HG03064 (cell line): ENCODE measurements around the gene MEOX1.
"Not testable (repeated sequence)": the region's sequence is repeated elsewhere in the genome, so short reads cannot be mapped to it uniquely, and the experiment has no call there.

Source experiments
- ATAC-seq: cut with Tn5 transposase; IDR thresholded peaks from one replicate; pipeline ENCODE4 v1.9.1; 2021; ENCODE audit warnings: low read depth; ENCODE audit not compliant: unreplicated experiment

Gene MEOX1

DNA sequence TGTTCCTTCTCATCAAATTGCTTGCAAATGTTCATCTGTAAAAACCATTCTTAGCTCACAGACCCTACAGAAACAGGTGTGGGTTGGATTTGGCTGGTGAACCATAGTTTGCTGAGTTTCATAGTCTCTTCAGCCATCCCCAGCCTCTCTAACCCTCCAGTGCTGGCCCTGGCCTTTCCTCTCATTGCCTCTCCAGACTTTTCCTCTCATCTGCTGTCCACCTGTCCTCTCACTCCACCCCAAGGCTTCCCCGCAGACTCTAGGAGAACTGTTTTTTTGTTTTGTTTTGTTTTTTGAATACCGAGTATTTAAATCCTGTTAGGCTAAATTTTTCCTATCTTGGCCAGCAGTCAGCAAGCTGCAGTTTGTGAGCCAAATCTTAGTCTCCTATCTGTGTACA lies 41.1 kb downstream of the MEOX1 start:
- ATAC-seq: no peak

DNA sequence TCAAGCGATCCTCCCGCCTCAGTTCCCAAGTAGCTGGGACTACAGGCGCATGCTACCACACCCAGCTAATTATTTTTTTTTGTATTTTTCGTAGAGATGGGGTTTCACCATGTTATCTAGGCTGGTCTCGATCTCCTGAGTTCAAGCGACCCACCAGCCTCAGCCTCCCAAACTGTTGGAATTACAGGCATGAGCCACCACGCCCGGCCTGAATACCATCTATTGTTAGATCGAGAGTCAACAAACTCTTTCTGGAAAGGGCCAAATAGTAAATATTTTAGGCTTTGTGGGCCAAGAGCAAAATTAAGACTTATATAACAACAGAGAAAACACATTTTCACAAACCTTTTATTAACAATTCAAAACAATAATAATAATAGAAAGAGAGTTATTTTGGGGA lies 41.6 kb downstream of the MEOX1 start:
- ATAC-seq: no peak

DNA sequence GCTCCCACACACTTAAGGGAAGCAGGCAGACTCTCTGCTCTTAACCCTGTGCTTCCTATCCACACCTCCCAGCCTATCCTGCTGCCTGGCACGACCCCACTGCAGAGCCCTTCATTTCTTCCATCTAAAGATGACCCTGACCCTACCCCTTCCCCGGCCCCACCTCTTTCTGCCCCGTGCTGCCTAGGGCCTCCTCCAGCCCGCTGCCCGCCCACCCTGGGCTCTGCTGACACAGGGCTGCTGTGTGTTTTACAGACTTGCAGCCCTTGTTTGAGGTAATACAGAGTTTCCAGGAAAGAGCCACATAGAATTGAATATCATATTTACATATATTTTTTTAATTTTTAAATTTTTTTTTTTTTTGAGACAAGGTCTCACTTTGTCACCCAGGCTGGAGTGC lies 42.0 kb downstream of the MEOX1 start:
- no peak for ATAC-seq

GRCh38 chr17:43618276-43618675 lies 43.4 kb downstream of the MEOX1 start:
- no peak for ATAC-seq

- ATAC-seq: no peak
Observed at GRCh38 chr17:43616852-43617251, 44.9 kb downstream of the MEOX1 start.

- no peak for ATAC-seq
Observed at GRCh38 chr17:43616421-43616820, 45.3 kb downstream of the MEOX1 start.

GRCh38 chr17:43616029-43616351 lies 45.7 kb downstream of the MEOX1 start:
- ATAC-seq: no peak

- ATAC-seq: no peak
Observed at GRCh38 chr17:43615330-43616028, 46.2 kb downstream of the MEOX1 start.

DNA sequence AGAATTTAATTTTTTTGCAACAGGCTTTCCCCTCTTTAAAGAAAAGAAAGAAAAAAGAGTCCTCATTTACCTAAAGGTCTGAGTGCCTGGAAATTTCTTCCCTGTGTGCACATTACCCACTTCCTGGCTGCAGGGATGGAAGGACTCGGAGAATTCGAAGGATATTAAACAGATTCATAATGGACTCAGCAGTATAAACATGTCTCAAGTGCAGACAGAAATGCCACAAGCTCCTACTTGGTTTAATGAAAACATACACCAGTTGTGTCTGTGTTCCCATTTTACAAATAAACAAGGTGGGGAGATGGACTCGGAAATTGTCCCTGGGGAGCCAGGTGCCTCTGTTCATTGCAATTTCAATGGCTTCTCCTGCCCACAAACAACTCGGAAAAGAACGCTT lies 47.2 kb downstream of the MEOX1 start:
- ATAC-seq: no peak

GRCh38 chr17:43613917-43614316 lies 47.8 kb downstream of the MEOX1 start:
- ATAC-seq: no peak

DNA sequence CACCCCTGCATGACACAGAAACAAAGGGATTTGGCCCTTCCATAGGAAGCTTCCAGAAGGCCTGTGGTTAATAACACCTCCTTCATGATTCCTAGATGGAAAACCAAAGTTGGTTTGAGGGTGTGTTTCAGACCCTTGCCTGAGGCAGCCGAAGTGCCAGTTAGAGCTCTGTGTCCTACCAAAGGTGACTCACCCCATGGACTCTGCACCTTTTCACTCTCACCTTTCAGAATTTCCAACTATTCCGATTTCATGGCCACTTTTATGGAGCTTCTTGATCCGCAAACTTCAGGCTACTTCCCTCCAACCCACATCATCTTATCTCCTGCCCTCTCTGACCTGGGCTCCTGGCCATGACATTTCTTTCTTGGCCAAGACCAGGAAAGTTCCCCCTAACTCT lies 49.2 kb downstream of the MEOX1 start:
- ATAC-seq: no peak

DNA sequence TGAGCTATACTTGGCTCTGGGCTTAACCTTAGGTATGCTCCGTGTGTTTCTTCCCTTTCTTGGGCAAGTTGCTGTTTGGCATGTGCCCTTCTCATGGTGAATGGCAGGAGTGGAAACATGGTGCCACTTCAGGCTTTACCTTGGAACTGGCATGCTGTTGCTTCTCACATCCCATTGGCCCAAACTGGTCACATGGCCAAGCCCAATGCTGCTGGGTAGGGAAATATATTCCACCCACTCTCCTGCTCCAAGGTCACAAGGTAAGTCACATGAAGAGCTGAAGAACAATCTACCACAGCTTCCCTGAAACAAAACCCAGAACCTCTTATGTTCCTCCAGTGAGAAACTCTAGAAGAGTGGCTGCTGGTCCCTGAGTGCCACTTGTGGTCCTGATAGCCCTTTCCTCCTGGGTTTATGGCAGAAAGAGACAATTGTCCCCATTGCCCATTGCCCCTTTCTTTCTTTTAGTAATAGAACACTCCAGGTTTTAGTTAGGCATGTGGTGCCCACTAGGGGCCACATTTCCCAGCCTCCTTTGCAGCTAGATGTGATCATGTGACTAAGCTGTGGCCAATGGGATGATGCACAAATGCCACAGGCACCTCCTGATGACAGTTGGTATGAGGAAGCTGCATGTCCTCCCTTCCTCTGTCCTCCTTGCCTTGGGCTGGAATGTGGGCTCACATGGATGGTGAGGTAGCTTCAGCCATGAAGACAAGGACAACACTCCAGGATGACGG lies 50.3 kb downstream of the MEOX1 start:
- ATAC-seq: no peak

GRCh38 chr17:43609613-43610385 lies 51.9 kb downstream of the MEOX1 start:
- no peak for ATAC-seq

DNA sequence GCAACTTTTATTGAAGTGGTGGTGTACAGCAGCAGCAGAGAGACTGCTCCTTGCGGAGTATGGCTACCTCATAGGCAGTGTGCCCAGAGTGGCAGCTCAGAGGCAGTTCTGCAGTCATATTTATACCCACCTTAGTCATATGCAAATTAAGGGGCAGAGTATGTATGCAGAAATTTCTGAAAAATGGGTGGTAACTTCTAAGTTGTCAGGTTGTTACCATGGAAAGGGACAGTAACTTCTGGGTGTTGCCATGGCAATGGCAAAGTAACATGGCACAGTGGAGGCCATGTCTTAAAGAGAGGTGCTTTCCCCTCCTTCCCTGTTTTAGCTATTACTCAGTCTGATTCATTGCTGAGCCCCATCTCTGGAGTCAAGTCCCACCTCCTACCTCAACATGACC lies 53.4 kb downstream of the MEOX1 start:
- no peak for ATAC-seq

DNA sequence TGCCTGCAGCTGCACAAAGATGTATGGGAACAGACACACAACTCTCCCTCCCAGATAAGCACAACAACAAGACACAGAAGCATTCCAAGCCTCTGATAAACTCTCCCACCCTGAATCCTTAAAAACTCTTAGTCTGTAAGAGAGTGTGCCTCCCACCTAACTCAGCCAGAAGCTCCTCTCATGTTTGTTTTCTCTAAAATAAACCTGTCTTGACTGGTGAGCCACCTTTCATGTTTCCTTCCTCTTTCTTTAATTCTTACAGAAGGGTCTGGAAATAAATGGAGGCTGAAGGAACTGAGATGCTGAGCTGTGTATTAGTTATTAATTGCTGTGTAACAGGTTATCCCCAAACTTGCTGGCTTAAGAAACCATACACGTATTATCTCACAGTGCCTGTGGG lies 57.2 kb downstream of the MEOX1 start:
- no peak for ATAC-seq

- ATAC-seq: no peak
Observed at GRCh38 chr17:43603321-43603720, 58.4 kb downstream of the MEOX1 start.

DNA sequence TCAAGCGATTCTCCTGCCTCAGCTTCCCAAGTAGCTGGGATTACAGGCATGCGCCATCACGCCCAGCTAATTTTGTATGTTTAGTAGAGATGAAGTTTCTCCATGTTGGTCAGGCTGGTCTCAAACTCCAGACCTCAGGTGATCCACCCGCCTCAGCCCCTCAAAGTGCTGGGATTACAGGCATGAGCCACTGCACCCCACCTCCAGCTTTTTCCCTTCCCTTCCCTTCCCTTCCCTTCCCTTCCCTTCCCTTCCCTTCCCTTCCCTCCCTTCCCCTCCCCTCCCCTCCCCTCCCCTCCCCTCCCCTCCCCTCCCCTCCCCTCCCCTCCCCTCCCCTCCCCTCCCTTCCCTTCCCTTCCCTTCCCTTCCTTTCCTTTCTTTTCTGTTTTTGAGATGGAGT lies 59.2 kb downstream of the MEOX1 start:
- not testable (repeated sequence) for ATAC-seq

GRCh38 chr17:43601280-43602039 lies 60.3 kb downstream of the MEOX1 start:
- no peak for ATAC-seq

DNA sequence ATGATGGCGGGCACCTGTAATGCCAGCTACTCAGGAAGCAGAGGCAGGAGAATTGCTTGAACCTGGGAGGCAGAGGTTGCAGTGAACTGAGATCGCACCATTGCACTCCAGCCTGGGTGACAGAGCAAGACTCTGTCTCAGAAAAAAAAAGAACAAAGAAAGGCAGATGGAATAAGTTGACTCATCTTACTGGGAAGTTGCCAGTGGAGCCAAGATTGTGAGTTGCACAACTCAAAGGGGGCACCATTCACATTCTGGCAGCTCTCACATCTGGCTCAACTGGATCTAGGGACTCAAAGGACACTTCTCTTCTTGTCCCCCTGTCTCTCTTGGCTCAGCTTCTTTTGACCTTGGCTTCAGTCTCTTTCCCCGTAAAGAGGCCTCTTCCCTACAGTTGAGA lies 61.9 kb downstream of the MEOX1 start:
- no peak for ATAC-seq

DNA sequence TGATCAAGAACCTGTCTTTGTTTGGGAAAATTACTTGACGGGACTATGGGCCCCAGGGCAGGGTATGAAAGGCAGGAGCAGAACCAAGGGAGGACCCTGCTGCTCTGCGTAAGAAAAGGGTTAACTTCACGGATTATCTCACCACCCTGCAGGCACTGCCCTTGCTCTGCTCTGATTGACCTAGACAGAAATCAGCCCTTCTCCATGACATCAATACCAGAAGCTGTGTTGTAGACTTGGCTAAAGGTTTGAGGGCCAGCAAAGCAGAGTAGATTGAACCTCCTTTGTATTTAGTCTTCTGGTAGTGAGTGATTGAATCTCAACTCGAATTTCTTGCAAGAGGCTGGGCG lies 62.7 kb downstream of the MEOX1 start:
- ATAC-seq: no peak
